Gastrocnemius medialis (tissue), 4 donors: ENCODE measurements around the gene EGR4.

Experiments used
- POLR2A ChIP-seq, 2 donors: fragments of 450-650 bp; IDR thresholded peaks; one replicate each; pipeline ENCODE4 v1.6.1; 2017; ENCODE audit warnings: antibody characterized with exemption in 2 of 2, mild to moderate bottlenecking in 2 of 2, moderate library complexity in 2 of 2
- TF ChIP-seq, protein P1 (sequence below), 5 experiments: fragments of 450-650 bp in 3 of 5; fragments of 200-600 bp in 2 of 5; sonication (generic) in 2 of 5; IDR thresholded peaks in 4 of 5; conservative IDR thresholded peaks in 1 of 5; 1 replicate in 4 of 5; 2 replicates in 1 of 5; pipeline ENCODE4 v1.5.1; 2016 to 2019; ENCODE audit warnings: antibody characterized with exemption in 5 of 5, mild to moderate bottlenecking in 3 of 5, moderate library complexity in 3 of 5

DNA sequence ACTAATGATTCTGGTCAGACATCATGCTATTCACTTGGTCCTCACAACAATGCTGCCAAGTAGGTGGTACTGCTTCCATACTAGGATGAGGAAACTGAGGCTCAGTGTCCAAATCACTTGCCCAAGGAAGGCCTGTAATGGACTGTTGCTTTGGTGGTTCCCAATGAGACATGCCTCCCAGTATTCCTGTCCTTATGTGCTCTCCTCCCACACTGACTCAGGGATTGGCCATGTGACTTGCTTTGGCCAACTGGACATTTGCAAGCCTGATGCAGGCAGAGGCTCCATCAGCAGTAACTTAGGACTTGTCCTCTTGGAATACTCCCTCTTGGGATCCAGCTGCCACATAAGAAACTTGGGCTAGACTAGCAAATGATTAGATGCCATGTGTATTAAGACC lies 12.1 kb downstream of the EGR4 start:
- TF ChIP-seq, protein P1, sequence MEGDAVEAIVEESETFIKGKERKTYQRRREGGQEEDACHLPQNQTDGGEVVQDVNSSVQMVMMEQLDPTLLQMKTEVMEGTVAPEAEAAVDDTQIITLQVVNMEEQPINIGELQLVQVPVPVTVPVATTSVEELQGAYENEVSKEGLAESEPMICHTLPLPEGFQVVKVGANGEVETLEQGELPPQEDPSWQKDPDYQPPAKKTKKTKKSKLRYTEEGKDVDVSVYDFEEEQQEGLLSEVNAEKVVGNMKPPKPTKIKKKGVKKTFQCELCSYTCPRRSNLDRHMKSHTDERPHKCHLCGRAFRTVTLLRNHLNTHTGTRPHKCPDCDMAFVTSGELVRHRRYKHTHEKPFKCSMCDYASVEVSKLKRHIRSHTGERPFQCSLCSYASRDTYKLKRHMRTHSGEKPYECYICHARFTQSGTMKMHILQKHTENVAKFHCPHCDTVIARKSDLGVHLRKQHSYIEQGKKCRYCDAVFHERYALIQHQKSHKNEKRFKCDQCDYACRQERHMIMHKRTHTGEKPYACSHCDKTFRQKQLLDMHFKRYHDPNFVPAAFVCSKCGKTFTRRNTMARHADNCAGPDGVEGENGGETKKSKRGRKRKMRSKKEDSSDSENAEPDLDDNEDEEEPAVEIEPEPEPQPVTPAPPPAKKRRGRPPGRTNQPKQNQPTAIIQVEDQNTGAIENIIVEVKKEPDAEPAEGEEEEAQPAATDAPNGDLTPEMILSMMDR (IDR thresholded peaks at IDR 0.05 in 4 of 5, conservative IDR thresholded peaks at IDR 0.05 in 1 of 5) = no peak
- no peak for TF ChIP-seq POLR2A (IDR thresholded peaks at IDR 0.05)
